ENCODE data around the gene PBXIP1.
"Not testable (repeated sequence)": the region's sequence is repeated elsewhere in the genome, so short reads cannot be mapped to it uniquely, and the experiment has no call there.

Gene PBXIP1

GRCh38 chr1:154994591-154994990 lies 38.7 kb upstream of the PBXIP1 start:
- DNase-seq, result no peak

DNA sequence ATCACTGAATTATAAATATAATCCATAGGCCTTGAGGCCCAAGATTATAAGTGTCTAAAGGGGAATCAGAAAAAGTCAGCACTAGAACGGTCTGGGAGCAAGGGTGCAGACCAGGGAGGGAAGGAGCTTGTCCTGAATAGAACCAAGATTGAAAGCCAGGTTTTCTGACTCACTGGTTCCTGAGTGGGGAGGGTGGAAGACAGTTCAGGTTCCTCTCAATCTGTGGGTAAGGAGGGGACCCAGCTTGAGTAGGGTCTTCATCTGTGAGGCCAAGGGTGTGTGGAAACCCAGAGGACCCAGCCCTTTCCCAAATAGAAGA lies 38.3 kb upstream of the PBXIP1 start:
- no peak for DNase-seq

DNA sequence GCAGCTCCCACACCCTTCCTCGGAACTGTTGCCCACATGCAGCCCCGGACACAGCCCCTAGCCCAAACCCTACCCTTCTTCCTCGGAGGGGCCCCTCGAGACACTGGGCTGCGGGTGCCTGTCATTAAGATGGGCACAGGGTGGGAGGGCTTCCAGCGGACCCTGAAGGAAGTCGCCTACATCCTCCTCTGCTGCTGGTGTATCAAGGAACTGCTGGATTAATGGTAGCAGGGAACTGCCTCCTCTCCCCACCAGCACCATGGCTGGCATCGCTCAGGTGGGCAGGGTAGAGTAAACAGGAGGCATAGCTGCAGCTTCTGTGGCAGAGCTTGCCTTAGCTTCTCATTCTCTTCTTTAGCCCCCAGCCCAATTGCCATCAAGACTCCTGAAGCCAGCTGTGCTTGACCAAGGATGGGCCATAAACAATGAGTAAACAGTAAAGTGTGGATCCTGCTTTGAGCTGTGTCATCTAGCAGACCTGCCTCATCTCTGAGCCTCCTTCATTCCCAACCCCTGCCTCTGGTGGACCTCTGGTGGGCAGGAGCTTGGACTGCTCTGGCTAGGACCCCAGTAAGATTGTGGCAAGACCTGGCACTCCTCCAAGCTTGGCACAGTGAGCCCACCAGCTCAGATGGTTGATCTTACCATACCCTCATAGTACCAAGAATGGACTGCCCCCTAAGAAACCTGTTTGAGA lies 37.8 kb upstream of the PBXIP1 start, which contains the start of gene LENEP:
Gene LENEP, plus strand, starts transcription at position 15 of the 697 bp plus-strand sequence. Its CDS starts 22 bp downstream, at position 37.
- DNase-seq, result no peak

- no peak for DNase-seq
Measured at GRCh38 chr1:154992721-154993571, 37.0 kb upstream of the PBXIP1 start.

GRCh38 chr1:154990276-154990675 lies 34.4 kb upstream of the PBXIP1 start:
- DNase-seq, result no peak

GRCh38 chr1:154989195-154989860 lies 33.4 kb upstream of the PBXIP1 start:
- DNase-seq, result no peak

DNA sequence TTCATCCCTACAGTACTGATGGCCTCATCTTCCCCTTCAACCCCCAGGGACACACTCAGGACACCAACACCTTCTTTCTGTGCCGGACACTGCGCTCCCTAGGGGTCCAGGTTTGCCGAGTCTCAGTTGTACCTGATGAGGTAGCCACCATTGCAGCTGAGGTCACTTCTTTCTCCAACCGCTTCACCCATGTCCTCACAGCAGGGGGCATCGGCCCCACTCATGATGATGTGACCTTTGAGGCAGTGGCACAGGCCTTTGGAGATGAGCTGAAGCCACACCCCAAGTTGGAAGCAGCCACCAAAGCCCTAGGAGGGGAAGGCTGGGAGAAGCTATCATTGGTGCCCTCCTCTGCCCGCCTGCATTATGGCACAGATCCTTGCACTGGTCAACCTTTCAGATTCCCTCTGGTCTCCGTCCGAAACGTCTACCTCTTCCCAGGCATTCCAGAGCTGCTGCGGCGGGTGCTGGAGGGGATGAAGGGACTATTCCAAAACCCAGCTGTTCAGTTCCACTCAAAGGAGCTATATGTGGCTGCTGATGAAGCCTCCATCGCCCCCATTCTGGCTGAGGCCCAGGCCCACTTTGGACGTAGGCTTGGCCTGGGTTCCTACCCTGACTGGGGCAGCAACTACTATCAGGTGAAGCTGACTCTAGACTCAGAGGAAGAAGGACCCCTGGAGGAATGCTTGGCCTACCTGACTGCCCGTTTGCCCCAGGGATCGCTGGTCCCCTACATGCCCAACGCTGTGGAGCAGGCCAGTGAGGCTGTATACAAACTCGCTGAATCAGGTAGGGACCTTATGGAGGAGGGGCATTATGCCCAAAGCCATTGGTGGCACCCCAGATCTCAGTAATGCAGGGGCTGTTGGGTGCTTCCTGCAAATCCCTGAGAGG lies 32.4 kb upstream of the PBXIP1 start:
- DNase-seq, result no peak

DNA sequence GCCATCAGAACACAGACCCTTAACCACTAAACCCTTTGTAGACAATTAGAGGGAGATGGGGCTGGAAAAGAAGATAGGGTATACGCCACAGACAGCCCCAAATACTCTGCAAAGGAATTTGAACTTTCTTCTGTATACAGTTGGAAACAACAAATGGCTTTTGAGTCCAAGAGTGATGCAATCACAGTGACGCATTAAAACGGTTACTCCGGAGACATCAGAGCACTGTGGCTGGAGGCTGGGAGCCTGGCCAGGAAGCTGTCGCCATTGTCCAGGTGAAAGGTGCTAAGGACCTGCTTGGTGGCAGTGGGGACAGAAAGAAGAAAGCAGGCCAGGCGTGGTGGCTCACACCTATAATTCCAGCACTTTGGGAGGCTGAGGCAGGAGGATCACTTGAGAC lies 31.4 kb upstream of the PBXIP1 start:
- no peak for DNase-seq

- not testable (repeated sequence) for DNase-seq
Measured at GRCh38 chr1:154986736-154987135, 30.8 kb upstream of the PBXIP1 start.

DNA sequence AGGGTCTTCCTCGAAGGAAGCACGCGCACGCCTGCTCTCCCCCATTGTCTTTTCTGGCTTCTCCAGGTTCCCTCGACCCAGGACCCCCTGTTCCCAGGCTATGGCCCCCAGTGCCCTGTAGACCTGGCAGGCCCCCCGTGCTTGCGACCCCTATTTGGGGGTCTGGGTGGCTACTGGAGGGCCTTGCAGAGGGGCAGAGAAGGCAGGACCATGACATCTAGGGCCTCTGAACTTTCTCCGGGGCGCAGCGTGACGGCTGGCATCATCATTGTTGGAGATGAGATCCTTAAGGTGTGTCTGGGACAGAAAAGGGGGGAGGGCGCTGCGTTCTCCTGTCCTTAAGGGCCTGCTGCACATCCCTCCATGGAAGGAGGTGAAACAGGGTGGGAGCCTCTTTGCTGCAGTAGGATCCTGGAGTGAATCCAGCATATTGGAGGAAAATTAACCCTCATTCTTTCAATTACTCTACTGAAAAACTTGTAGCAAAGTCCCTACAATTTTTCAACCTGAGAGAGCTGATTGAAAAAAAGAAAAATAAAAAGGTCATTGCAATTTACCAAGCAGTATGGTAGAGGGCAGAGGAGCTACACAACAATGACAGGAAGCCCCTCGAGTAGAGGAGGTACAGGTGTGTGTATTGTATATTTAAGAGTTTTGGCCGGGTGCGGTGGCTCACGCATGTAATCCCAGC lies 28.0 kb upstream of the PBXIP1 start:
- DNase-seq, result no peak

DNA sequence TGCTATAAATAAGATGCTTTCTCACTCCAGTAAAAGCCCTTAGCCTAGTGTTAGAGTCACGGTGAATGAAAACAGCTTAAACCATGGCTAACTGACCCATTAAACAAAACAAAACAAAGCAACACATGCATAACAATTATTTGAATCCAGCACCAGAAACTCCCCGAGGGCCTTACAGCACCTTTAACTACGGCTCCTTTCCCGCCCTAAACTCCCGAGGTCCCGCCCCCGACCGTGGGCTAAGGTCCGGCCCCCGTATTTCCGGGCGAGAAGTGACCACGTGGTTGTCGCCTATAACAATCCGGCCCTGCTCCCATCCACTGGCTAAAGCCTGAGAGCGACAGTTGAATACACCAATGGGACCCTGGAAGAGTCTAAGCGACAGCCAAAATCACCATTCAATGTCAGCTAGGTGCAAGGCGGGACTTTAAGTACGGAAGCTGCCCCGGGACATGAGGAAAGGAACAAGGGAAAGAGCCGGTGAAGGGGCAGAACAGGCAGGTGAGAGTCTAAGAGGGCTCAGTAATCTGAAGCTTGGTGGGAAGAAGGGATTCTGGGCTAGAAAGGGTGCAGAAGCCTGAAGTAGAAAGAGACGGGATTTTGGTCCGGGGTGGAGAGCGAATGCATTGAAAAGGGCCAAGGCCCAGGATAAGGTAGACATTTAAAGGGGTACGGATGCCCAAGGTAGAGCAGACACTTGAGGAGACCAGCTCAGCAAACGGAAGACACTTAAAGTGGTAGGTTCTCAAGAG lies 27.2 kb upstream of the PBXIP1 start, which contains the start of gene FLAD1:
Gene FLAD1, plus strand, starts transcription at position 448 of the 752 bp plus-strand sequence. CDS start 351 bp downstream, outside the sequence.
- peak; percentile 99 to 100 for DNase-seq

GRCh38 chr1:154982341-154982740 lies 26.4 kb upstream of the PBXIP1 start:
- DNase-seq, result no peak

- no peak for DNase-seq
Measured at GRCh38 chr1:154978360-154978759, 22.5 kb upstream of the PBXIP1 start.

GRCh38 chr1:154977762-154978161 lies 21.9 kb upstream of the PBXIP1 start:
- DNase-seq, result not testable (repeated sequence)

- DNase-seq, result peak; percentile 74 to 83
Measured at GRCh38 chr1:154975409-154976059, 19.6 kb upstream of the PBXIP1 start.

GRCh38 chr1:154974808-154975408 lies 19.0 kb upstream of the PBXIP1 start:
- peak; percentile 95 to 97 for DNase-seq

GRCh38 chr1:154974102-154974807 lies 18.4 kb upstream of the PBXIP1 start, which contains the start of gene CKS1B:
Gene CKS1B (plus strand): TSS chr1:154974681. CDS start chr1:154974746, 65 bp downstream.
- peak; percentile 99 to 100 for DNase-seq

DNA sequence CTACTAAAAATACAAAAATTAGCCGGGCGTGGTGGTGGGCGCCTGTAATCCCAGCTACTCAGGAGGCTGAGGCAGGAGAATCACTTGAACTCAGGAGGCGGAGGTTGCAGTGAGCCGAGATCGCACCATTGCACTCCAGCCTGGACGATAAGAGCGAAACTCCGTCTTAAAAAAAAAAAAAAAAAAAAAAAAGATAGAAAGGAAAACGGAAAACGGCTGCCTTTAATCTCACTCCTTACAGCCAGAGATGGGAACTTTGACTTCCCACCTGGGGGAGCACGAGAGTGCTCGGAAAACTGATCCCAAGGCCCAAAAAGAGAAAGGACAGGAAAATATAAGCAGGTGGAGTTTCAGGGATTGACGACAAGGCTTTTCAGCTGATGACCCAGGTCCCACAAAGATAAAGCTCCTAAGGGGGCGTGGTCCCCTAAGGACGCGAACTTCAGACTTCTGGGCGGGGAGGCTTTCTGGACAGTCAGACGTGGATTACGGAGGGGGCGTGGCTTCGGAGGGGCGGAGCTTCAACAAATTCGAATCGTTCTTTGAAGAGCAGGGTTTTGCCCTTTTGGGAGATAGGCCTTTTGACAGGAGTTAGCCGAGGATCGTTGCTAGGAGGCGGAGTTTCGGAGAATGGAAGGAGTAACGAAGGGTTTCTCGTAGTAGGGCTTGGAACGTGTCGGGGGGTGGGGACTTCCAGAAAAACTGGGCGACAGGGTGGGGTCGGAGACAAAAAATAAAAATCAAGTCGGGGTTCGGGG lies 17.6 kb upstream of the PBXIP1 start:
- peak; percentile 92 to 98 for DNase-seq

Data from inflammatory macrophage treated with lipopolysaccharide for 1 hour (primary cell).